LNCAP (cell line): Measurements from ENCODE around the gene OGT.

Source experiments
- CTCF ChIP-seq: fragments of 450-650 bp; IDR thresholded peaks from 2 replicates; pipeline ENCODE4 v1.5.1; 2017; ENCODE audit warnings: mild to moderate bottlenecking

Gene OGT

DNA sequence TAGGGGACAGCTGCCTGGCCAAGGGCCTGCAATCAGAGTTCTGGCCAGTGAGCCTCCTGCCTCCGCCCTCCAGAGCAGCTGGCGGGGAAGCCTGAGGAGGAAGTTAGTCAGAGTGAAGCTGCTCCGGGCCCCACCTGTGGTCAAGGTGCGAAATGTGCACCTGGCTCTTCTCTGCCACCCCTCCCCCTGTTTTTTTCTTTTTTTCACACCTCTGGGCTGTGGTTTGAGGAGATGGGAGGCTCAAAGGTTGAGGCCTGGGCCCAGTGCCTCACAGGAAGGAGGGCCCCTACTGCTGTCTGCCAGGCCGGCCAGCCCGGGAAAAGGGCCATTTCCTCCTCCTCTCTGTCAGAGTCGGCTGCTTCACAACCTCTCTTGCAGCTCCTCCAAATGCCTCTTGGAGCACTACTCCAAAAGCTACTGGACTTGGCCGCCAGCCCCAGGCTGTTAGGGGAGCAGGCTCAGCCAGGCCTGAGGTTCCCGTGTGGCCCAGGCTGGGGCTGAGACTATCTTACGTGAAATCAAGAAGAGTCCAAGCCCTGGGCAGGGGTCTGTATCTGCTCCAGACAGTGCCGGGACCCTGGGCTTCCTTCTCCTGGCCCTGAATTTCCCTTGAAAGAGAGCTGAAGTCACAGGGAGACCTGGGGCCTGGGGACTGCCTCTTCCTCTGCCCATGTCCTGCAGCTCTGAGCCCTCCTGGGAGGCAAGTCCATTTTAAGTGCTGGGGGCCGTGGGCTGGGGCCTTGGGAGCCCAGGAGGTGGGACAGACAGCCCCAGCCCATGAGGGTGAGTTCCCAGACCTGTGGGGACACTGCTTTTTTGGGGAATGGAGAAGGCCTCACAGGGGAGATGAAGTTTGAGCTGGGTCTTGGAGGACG is 89.9 kb downstream of the OGT start:
- TF ChIP-seq CTCF = no peak

DNA sequence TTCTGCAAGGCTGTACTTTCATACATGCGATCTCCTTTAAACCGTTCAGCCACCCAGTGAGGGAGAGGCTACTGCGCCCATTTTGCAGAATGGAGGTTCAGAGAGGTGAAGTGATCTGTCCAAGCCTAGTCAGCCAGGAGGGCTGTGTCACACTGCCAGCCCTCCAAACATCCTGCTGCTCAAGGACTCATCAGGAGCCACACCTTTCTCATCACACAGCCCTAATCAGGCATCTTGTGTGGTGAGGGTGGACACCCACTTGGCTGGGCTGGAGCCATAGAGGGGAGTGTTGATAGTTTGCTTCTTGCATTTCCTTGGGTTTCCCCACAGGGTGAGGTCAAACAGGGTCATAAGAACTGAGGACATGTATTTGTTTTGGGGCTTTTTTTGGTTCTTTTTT is 90.8 kb downstream of the OGT start:
- TF ChIP-seq CTCF = no peak

DNA sequence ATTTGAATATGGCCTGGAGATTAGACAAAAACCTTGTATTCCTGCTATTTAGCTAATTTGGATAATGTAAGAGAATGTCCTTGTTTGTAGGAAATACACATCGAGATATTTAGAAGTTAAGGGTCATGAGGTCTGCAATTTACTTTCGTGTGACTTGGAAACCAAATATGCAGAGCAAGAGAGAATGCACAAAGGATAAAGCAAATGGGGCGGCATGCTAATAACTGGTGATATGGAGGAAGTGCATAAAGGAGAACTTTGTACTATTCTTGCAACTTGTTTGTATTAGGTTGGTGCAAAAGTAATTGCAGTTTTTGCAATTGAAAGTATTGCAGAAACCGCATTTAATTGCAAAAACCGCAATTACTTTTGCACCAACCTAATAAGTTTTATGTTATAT is 92.6 kb downstream of the OGT start:
- no peak for TF ChIP-seq CTCF
